HepG2 (cell line): ENCODE results near the gene P2RY6. TPM values are rescaled to one million over a fixed set of nuclear protein-coding genes. Genes with fewer than 3 reads are reported as not detected.

Source experiments
- ATAC-seq: fragments of 200-7000 bp; cut with Tn5 transposase; 3 replicates; pipeline ENCODE4 v1.9.1; 2020; ENCODE audit warnings: mild to moderate bottlenecking, moderate library complexity
- BruUV-seq: library from RNA; stranded (reverse); fragments of 400-500 nt; replicated peaks from 2 replicates; lab custom pipeline; 2021; lab: Mats Ljungman, UMichigan
- CTCF ChIA-PET: fragments of 300-600 bp; formaldehyde crosslinking; extraction: SDS; loops from one replicate; lab custom pipeline; 2021; ENCODE audit warnings: low total read pairs, inconsistent platforms, low intra/inter-chr PET ratio; lab: Yijun Ruan, JAX
- POLR2A ChIA-PET: fragments of 350-600 bp; sonication (Branson Sonifier 250); formaldehyde crosslinking; loops from one replicate; lab custom pipeline; 2020; ENCODE audit warnings: antibody characterized with exemption, inconsistent platforms; lab: Yijun Ruan, JAX
- DNase-seq: peaks from one replicate; pipeline ENCODE4 v3.0.0-alpha.2; 2015; ENCODE audit warnings: low spot score
- FAIRE-seq: peaks from 3 replicates; lab custom pipeline; 2011; peaks lifted over from hg19 to GRCh38; lab: Jason Lieb, UNC
- H2AFZ ChIP-seq: one replicate; pipeline ENCODE4 v1.6.1; 2011; ENCODE audit warnings: low read length, inconsistent platforms
- H3K27ac ChIP-seq: fragments of 300-600 bp; 3 replicates; pipeline ENCODE4 v1.8.0; 2011; ENCODE audit warnings: mixed run types, mild to moderate bottlenecking, mixed read lengths, low read length, inconsistent platforms; ENCODE audit not compliant: insufficient read depth; ENCODE audit errors: extremely low read length
- H3K27me3 ChIP-seq, 2 experiments: fragments of 200-600 bp in 1 of 2; 2 replicates in 1 of 2; 3 replicates in 1 of 2; pipeline versions ENCODE4 v1.6.0 to v1.8.0; 2011; ENCODE audit warnings: low read length in 2 of 2, mild to moderate bottlenecking in 2 of 2, moderate library complexity in 2 of 2, inconsistent platforms in 1 of 2; ENCODE audit not compliant: insufficient read depth in 2 of 2, control insufficient read depth in 1 of 2
- H3K36me3 ChIP-seq, 2 experiments: fragments of 200-600 bp in 1 of 2; replicated peaks in 1 of 2; 2 replicates in 1 of 2; 3 replicates in 1 of 2; pipeline versions ENCODE4 v1.5.1 to v1.8.0; 2011; ENCODE audit warnings: low read length in 2 of 2, inconsistent platforms in 1 of 2; ENCODE audit not compliant: insufficient read depth in 2 of 2, control insufficient read depth in 1 of 2
- H3K4me1 ChIP-seq: 2 replicates; pipeline ENCODE4 v1.5.1; 2012; ENCODE audit warnings: low read length, inconsistent platforms; ENCODE audit not compliant: insufficient read depth
- H3K4me2 ChIP-seq: 2 replicates; pipeline ENCODE4 v1.6.0; 2011; ENCODE audit warnings: low read depth, low read length, inconsistent platforms
- H3K4me3 ChIP-seq, 3 experiments: fragments of 200-600 bp in 1 of 3; sonication (generic), shearing (Covaris generic) in 1 of 3; replicated peaks in 1 of 3; 2 replicates each; pipeline ENCODE4 v1.5.1; 2011 to 2016; ENCODE audit warnings: low read length in 3 of 3, inconsistent platforms in 2 of 3, low read depth in 2 of 3, mild to moderate bottlenecking in 2 of 3, control low read depth in 1 of 3, mixed read lengths in 1 of 3; ENCODE audit not compliant: insufficient read depth in 1 of 3
- H3K79me2 ChIP-seq: one replicate; pipeline ENCODE4 v1.6.1; 2011; ENCODE audit warnings: low read length, inconsistent platforms; ENCODE audit not compliant: insufficient read depth
- H3K9ac ChIP-seq: 2 replicates; pipeline ENCODE4 v1.6.0; 2011; ENCODE audit warnings: mild to moderate bottlenecking, low read depth, low read length, inconsistent platforms; ENCODE audit not compliant: insufficient read depth
- H3K9me3 ChIP-seq: 2 replicates; pipeline ENCODE4 v1.5.1; 2012; ENCODE audit warnings: mild to moderate bottlenecking, low read length
- H4K20me1 ChIP-seq: 2 replicates; pipeline ENCODE4 v1.6.0; 2011; ENCODE audit warnings: inconsistent platforms, mild to moderate bottlenecking, low read length, moderate library complexity; ENCODE audit not compliant: insufficient read depth
- BRD4 ChIP-seq: sonication (generic); formaldehyde crosslinking; IDR thresholded peaks from 2 replicates; pipeline ENCODE4 v1.4.0; 2020; ENCODE audit warnings: missing genetic modification reagents
- EEA1 ChIP-seq: sonication (generic); formaldehyde crosslinking; IDR thresholded peaks from 2 replicates; pipeline ENCODE4 v1.5.1; 2020; ENCODE audit warnings: mild to moderate bottlenecking, missing genetic modification reagents, borderline replicate concordance
- EZH2 ChIP-seq: conservative IDR thresholded peaks from 2 replicates; pipeline ENCODE4 v1.6.1; 2012; ENCODE audit warnings: mild to moderate bottlenecking, low read depth, low read length, moderate library complexity
- FIP1L1 ChIP-seq: fragments of 200-400 bp; formaldehyde crosslinking; IDR thresholded peaks from 2 replicates; pipeline ENCODE4 v1.6.1; 2018; ENCODE audit warnings: low read depth, mild to moderate bottlenecking, low read length, moderate library complexity, borderline replicate concordance; ENCODE audit not compliant: insufficient read depth
- FOXA1 ChIP-seq, 2 experiments: fragments of 450-650 bp in 1 of 2; sonication (generic) in 1 of 2; formaldehyde crosslinking in 1 of 2; IDR thresholded peaks; 2 replicates each; pipeline versions ENCODE4 v1.4.0 to v1.6.1; 2016 to 2020; ENCODE audit warnings: missing genetic modification reagents in 1 of 2
- HCFC1 ChIP-seq: fragments of 150-350 bp; IDR thresholded peaks from 2 replicates; pipeline ENCODE4 v1.6.1; 2014; ENCODE audit warnings: low read depth, low read length
- JUNB ChIP-seq: sonication (generic); formaldehyde crosslinking; IDR thresholded peaks from 2 replicates; pipeline ENCODE4 v1.8.0; 2022; ENCODE audit warnings: missing genetic modification reagents, mild to moderate bottlenecking, borderline replicate concordance
- MAF1 ChIP-seq: sonication (generic); formaldehyde crosslinking; IDR thresholded peaks from 2 replicates; pipeline ENCODE4 v1.5.0; 2020; ENCODE audit warnings: missing genetic modification reagents, borderline replicate concordance
- SETDB1 ChIP-seq: sonication (generic); formaldehyde crosslinking; IDR thresholded peaks from 2 replicates; pipeline ENCODE4 v1.5.1; 2020; ENCODE audit warnings: missing genetic modification reagents, mild to moderate bottlenecking, borderline replicate concordance
- TBX2 ChIP-seq: sonication (generic); formaldehyde crosslinking; IDR thresholded peaks from 2 replicates; pipeline ENCODE4 v1.5.0; 2020; ENCODE audit warnings: missing genetic modification reagents, mild to moderate bottlenecking, borderline replicate concordance
- U2AF2 ChIP-seq: fragments of 200-400 bp; formaldehyde crosslinking; IDR thresholded peaks from 2 replicates; pipeline ENCODE4 v1.6.1; 2017; ENCODE audit warnings: low read depth, mild to moderate bottlenecking, low read length
- ZNF362 ChIP-seq: sonication (generic); formaldehyde crosslinking; IDR thresholded peaks from 2 replicates; pipeline ENCODE4 v1.4.0; 2020; ENCODE audit warnings: missing genetic modification reagents, mild to moderate bottlenecking, borderline replicate concordance
- ZNF597 ChIP-seq: sonication (generic); formaldehyde crosslinking; IDR thresholded peaks from 2 replicates; pipeline ENCODE4 v1.5.0; 2020; ENCODE audit warnings: missing genetic modification reagents
- ZNF614 ChIP-seq: IDR thresholded peaks from 2 replicates; pipeline ENCODE4 v1.6.1; 2018; ENCODE audit warnings: missing biosample characterization, missing genetic modification reagents, inconsistent platforms, borderline replicate concordance
- ZNF782 ChIP-seq: sonication (generic); formaldehyde crosslinking; IDR thresholded peaks from 2 replicates; pipeline ENCODE4 v1.4.0; 2020; ENCODE audit warnings: missing genetic modification reagents, mild to moderate bottlenecking, borderline replicate concordance
- WGBS: methylation state at CpG from one replicate; pipeline ENCODE4 v1.1.6; 2017; ENCODE audit warnings: low lambda C conversion rate; 5-methylcytosine and 5-hydroxymethylcytosine counted together
- in situ Hi-C: cut with HindIII; loops from 2 replicates; pipeline ENCODE4 v1.10.0; 2017; ENCODE audit warnings: low pct_unique_long_range_greater_than_20kb; ENCODE audit not compliant: extremely low pct_ligation_motif_present
- intact Hi-C: fragments of 100-400 bp; cut with micrococcal nuclease; formaldehyde crosslinking; loops from one replicate; pipeline ENCODE4 v1.10.0; 2022; ENCODE audit not compliant: unreplicated experiment
- polyA plus RNA-seq, 8 experiments: library from polyadenylated mRNA; depleted of rRNA in 3 of 8; stranded (reverse) in 7 of 8; unstranded in 1 of 8; fragments of >200 nt; fragmentation: Illumina TruSeq in 4 of 8; extraction: Trizol in 4 of 8; gene quantifications; 2 replicates each; pipeline versions ENCODE4 v1.2.1 to v1.2.3, GENCODE V29; 2011 to 2016; ENCODE audit warnings: low read depth in 4 of 8, missing spikeins in 1 of 8, mixed read lengths in 1 of 8; ENCODE audit not compliant: insufficient read depth in 1 of 8
- total RNA-seq, 5 experiments: library from RNA; depleted of rRNA; stranded (reverse); fragments of >200 nt; fragmentation: Illumina TruSeq; extraction: Trizol; gene quantifications; 2 replicates each; pipeline ENCODE4 v1.2.3, GENCODE V29; 2016; ENCODE audit warnings: low read depth in 1 of 5

The P2RY6 gene
- total and polyA plus RNA-seq, 2 of the 13 experiments (the other 11 are each of a cell fraction or from before 2014, with no cell fraction given) = 0.09 to 0.29 TPM

DNA sequence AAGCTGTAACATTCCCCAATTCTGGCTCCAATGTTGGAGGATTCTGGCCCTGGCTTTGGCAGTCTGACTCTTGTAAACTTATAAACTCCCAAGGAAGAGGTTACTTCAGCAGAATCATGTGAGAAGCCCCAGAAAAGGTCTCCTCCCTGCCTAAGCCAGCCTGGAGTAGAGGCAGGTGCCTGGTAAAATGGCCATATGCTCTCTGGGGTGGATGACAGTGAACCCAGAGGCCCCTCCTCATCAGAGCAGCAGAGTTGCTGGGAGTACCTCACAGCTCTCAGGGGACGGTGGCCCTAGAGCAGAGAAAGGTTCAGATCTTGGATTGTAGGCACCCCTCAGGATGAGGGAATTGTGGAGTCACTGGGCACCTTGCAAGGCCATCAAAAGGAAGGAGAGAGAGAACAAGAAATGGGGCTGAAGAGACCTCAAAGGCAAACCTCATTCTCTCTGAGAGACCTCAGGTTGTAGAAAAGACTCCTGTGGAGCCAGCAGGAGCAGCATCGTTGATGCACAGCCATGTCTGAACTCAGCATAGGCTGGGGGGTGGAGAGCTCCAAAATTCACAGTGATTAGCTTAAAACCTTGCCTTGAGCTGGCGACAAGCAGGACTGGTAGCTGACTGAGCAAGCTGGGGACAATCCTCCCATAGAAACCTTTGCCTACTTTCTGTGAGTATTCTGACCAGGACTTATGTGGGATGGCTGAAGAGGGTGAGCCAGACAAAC lies 4.9 kb upstream of the P2RY6 start:
- Histone ChIP-seq H3K9me3 (no peaks in the 10 kb centered on the region), H3K27me3 (peaks cover 8 to 82% of the 10 kb centered on the region in 2 experiments; a peak in 4 of 5 replicates), H3K36me3 (no peaks in the 10 kb centered on the region), H4K20me1 (no peaks in the 10 kb centered on the region), H2AFZ (no peak overlapping the region), H3K79me2 (no peaks in the 10 kb centered on the region), H3K9ac (no peak overlapping the region), H3K27ac (no peak overlapping the region), H3K4me2 (no peak overlapping the region), H3K4me3 (no peak overlapping the region), H3K4me1 (peaks cover 40% of the 10 kb centered on the region)
- intact Hi-C loops (no loop called here), in situ Hi-C loops (no loop called here)
- ChIA-PET CTCF (no interaction called here), POLR2A (interaction anchor here (1.2 kb wide), 1 partner anchor 42 kb away, joined by 3 read pairs; no protein-coding TSS in a partner anchor)
- WGBS = 33% methylated on average over 3 of the region's 3 CpGs
- TF ChIP-seq SETDB1 (CRISPR knock-in tag) = no peak
- TF ChIP-seq JUNB (CRISPR knock-in tag) = no peak
- DNase-seq (no peak), ATAC-seq (no peak), FAIRE-seq (no peak)
- no TSS peak for BruUV-seq

DNA sequence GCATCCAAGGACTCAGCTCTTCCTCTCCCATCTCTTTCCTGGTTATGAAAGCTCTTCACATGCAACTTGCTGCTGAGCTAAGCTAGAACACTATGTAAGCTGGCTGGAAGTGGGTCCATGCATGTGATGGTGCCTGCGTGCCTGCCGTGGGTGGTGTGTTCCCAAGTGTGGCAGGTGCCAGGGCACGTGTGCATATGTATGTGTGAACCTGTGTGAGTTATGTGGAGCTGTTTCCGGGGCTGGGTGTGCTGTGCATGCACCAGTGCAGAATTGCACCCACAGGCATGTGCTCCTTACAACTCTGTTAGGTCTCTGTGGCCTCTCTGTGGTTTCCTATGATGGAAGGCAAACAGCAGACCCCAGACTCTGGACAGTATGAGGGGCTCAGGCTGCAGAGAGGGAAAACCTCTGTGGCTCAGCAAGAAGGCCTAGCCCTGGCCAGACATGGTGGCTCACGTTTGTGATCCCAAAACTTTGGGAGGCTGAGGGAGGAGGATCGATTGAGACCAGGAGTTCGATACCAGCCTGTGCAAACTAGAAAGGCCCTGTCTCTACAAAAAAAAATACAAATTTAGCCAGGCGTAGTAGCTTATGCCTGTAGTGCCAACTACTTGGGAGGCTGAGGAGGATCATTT lies 4.1 kb upstream of the P2RY6 start:
- no peak for ATAC-seq
- TF ChIP-seq ZNF597 = no peak
- no peak for TF ChIP-seq TBX2 (CRISPR knock-in tag)
- TF ChIP-seq BRD4 (CRISPR knock-in tag) = no peak
- TF ChIP-seq EEA1 = no peak
- no peak for TF ChIP-seq U2AF2
- TF ChIP-seq EZH2 = no peak
- no peak for TF ChIP-seq ZNF362 (CRISPR knock-in tag)
- no peak for TF ChIP-seq ZNF614 (CRISPR knock-in tag)
- no peak for TF ChIP-seq FOXA1 (IDR thresholded peaks at IDR 0.05)
- TF ChIP-seq FOXA1 (CRISPR knock-in tag; IDR thresholded peaks at IDR 0.05) = no peak
- TF ChIP-seq MAF1 (CRISPR knock-in tag) = no peak
- TF ChIP-seq HCFC1 = no peak
- no peak for TF ChIP-seq ZNF782 (CRISPR knock-in tag)
- TF ChIP-seq FIP1L1 = no peak

More for the DNA sequence above, 4.1 kb upstream of the P2RY6 start:
- DNase-seq (no peak), FAIRE-seq (no peak)
- Histone ChIP-seq H3K4me2 (no peak overlapping the region), H2AFZ (no peak overlapping the region), H3K27me3 (peaks cover 8 to 77% of the 10 kb centered on the region in 2 experiments; a peak in 4 of 5 replicates), H3K36me3 (no peaks in the 10 kb centered on the region), H3K4me3 (no peak overlapping the region), H3K27ac (no peak overlapping the region), H3K79me2 (no peaks in the 10 kb centered on the region), H3K4me1 (peaks cover 47% of the 10 kb centered on the region), H3K9ac (no peak overlapping the region), H4K20me1 (no peaks in the 10 kb centered on the region), H3K9me3 (no peaks in the 10 kb centered on the region)
- ChIA-PET POLR2A (interaction anchor here (1.2 kb wide), 1 partner anchor 41 kb away, joined by 3 read pairs; no protein-coding TSS in a partner anchor), CTCF (no interaction called here)
- 39% methylated on average over 8 of the region's 8 CpGs for WGBS
- BruUV-seq = no TSS peak
- intact Hi-C loops (no loop called here), in situ Hi-C loops (no loop called here)
